Measurements from ENCODE around the gene TFDP1.

TFDP1 gene

GRCh38 chr13:113628291-113629270, 44.0 kb downstream of the TFDP1 start:
- Histone ChIP-seq H3K27me3 (ENCODE audit: insufficient read depth, low read depth) (no peaks in the 10 kb centered on the region), H3K79me2 (ENCODE audit: insufficient read depth, low read depth) (peaks cover 10% of the 10 kb centered on the region; the same call in 1 of the 2 replicates), H3K4me2 (no peak overlapping the region), H4K20me1 (ENCODE audit: insufficient read depth) (no peaks in the 10 kb centered on the region), H3K36me3 (ENCODE audit: insufficient read depth) (no peaks in the 10 kb centered on the region), H3K27ac (no peak overlapping the region), H3K9ac (no peak overlapping the region), H3K4me3 (IDR thresholded peaks at IDR 0.05; ENCODE audit: insufficient read depth, low read depth, low read length) (no peak overlapping the region), H3K4me1 (ENCODE audit: low read depth, poor library complexity, severe bottlenecking) (no peaks in the 10 kb centered on the region), H2AFZ (ENCODE audit: low read depth) (no peak overlapping the region)
- TF ChIP-seq, protein P1, sequence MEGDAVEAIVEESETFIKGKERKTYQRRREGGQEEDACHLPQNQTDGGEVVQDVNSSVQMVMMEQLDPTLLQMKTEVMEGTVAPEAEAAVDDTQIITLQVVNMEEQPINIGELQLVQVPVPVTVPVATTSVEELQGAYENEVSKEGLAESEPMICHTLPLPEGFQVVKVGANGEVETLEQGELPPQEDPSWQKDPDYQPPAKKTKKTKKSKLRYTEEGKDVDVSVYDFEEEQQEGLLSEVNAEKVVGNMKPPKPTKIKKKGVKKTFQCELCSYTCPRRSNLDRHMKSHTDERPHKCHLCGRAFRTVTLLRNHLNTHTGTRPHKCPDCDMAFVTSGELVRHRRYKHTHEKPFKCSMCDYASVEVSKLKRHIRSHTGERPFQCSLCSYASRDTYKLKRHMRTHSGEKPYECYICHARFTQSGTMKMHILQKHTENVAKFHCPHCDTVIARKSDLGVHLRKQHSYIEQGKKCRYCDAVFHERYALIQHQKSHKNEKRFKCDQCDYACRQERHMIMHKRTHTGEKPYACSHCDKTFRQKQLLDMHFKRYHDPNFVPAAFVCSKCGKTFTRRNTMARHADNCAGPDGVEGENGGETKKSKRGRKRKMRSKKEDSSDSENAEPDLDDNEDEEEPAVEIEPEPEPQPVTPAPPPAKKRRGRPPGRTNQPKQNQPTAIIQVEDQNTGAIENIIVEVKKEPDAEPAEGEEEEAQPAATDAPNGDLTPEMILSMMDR (conservative IDR thresholded peaks at IDR 0.05; ENCODE audit: low read depth, low read length), result no peak

DNA sequence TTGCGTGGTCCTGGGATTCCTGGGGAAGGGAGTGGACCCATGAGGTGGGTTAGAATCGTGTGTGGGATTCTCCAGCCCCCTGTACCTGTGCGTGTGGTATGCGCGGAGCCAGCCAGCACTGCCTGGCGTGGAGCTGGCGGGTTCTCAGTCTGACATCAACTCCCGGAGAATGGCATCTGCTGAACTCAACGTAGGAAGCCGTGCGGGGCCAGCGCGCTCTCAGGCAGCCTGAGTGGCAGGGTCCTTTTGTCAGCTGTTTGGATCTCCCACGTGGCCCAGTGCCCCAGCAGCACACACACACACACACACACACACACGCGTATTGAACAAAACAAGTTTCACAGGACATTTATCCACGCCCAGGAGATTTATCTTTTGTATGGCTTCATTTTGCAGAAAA, 45.3 kb downstream of the TFDP1 start:
- Histone ChIP-seq H3K4me2 (no peak overlapping the region), H3K27me3 (ENCODE audit: insufficient read depth, low read depth) (no peaks in the 10 kb centered on the region), H4K20me1 (ENCODE audit: insufficient read depth) (no peaks in the 10 kb centered on the region), H2AFZ (ENCODE audit: low read depth) (no peak overlapping the region), H3K27ac (no peak overlapping the region), H3K36me3 (ENCODE audit: insufficient read depth) (no peaks in the 10 kb centered on the region), H3K79me2 (ENCODE audit: insufficient read depth, low read depth) (peaks cover 5% of the 10 kb centered on the region; the same call in 1 of the 2 replicates), H3K4me1 (ENCODE audit: low read depth, poor library complexity, severe bottlenecking) (no peaks in the 10 kb centered on the region), H3K9ac (no peak overlapping the region), H3K4me3 (IDR thresholded peaks at IDR 0.05; ENCODE audit: insufficient read depth, low read depth, low read length) (no peak overlapping the region)
- TF ChIP-seq, protein P1 (conservative IDR thresholded peaks at IDR 0.05; ENCODE audit: low read depth, low read length), result no peak

DNA sequence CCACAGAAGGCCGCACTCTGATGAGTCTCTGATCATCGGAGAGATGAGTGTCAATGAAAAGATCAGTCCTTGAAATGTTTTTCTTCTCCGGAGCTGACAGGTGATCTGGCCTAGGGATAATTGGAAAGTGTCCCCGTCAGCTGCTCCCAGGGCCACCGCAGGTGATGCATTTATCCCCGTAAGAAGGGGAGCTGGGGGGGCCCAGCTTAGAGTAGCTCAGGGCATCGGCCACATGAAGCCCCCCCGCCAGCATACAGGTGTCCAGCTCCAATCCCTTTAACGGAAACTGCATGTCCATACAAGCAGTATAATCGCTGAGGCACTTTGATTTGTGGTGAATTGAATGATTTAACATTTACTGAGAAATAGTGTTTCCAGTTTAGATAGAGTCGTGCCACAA, 45.7 kb downstream of the TFDP1 start:
- TF ChIP-seq, protein P1 (conservative IDR thresholded peaks at IDR 0.05; ENCODE audit: low read depth, low read length), result no peak
- Histone ChIP-seq H2AFZ (ENCODE audit: low read depth) (no peak overlapping the region), H3K36me3 (ENCODE audit: insufficient read depth) (no peaks in the 10 kb centered on the region), H3K4me3 (IDR thresholded peaks at IDR 0.05; ENCODE audit: insufficient read depth, low read depth, low read length) (no peak overlapping the region), H3K79me2 (ENCODE audit: insufficient read depth, low read depth) (peaks cover 5% of the 10 kb centered on the region; the same call in 1 of the 2 replicates), H3K4me1 (ENCODE audit: low read depth, poor library complexity, severe bottlenecking) (no peaks in the 10 kb centered on the region), H3K4me2 (no peak overlapping the region), H3K9ac (no peak overlapping the region), H4K20me1 (ENCODE audit: insufficient read depth) (no peaks in the 10 kb centered on the region), H3K27me3 (ENCODE audit: insufficient read depth, low read depth) (no peaks in the 10 kb centered on the region), H3K27ac (no peak overlapping the region)

GRCh38 chr13:113630804-113631203, 46.3 kb downstream of the TFDP1 start:
- Histone ChIP-seq H3K4me1 (ENCODE audit: low read depth, poor library complexity, severe bottlenecking) (no peaks in the 10 kb centered on the region), H4K20me1 (ENCODE audit: insufficient read depth) (no peaks in the 10 kb centered on the region), H3K36me3 (ENCODE audit: insufficient read depth) (no peaks in the 10 kb centered on the region), H3K27me3 (ENCODE audit: insufficient read depth, low read depth) (no peaks in the 10 kb centered on the region), H3K9ac (no peak overlapping the region), H2AFZ (ENCODE audit: low read depth) (no peak overlapping the region), H3K4me3 (IDR thresholded peaks at IDR 0.05; ENCODE audit: insufficient read depth, low read depth, low read length) (no peak overlapping the region), H3K27ac (no peak overlapping the region), H3K4me2 (no peak overlapping the region), H3K79me2 (ENCODE audit: insufficient read depth, low read depth) (peaks cover 5% of the 10 kb centered on the region; the same call in 1 of the 2 replicates)
- TF ChIP-seq, protein P1 (conservative IDR thresholded peaks at IDR 0.05; ENCODE audit: low read depth, low read length), result no peak

All from KMS-11 (cell line).